Measurements from ENCODE around the gene SERPINB3. TPM values are rescaled to one million over a fixed set of nuclear protein-coding genes. Genes with fewer than 3 reads are reported as not detected.
"Not testable (repeated sequence)": the region's sequence is repeated elsewhere in the genome, so short reads cannot be mapped to it uniquely, and the experiment has no call there.

SERPINB3 gene
- total and polyA plus RNA-seq, 2 of the 8 experiments (the other 6 are each of a cell fraction or from before 2014, with no cell fraction given) = 0.17 to 0.18 TPM

- H3K14ac ChIP-seq (ENCODE audit: insufficient read length); FAIRE-seq; H3K4ac ChIP-seq (replicated peaks; ENCODE audit: insufficient read length, low read depth, low read length); H2BK12ac ChIP-seq (ENCODE audit: low read depth, low read length); H3K36me3 ChIP-seq (ENCODE audit: control insufficient read depth in 2 of 4, insufficient read depth in 4 of 4, low read length in 3 of 4); H4K20me1 ChIP-seq (replicated peaks in 1 of 2; ENCODE audit: control insufficient read depth in 1 of 2, insufficient read depth in 2 of 2, low read length in 2 of 2); H4K8ac ChIP-seq (ENCODE audit: extremely low read depth, insufficient read depth, low read length); H2BK15ac ChIP-seq (ENCODE audit: low read length); H2BK120ac ChIP-seq (replicated peaks; ENCODE audit: low read depth, low read length); H2BK20ac ChIP-seq (ENCODE audit: low read length); H3K56ac ChIP-seq (replicated peaks; ENCODE audit: insufficient read length, low read depth, low read length); H4K91ac ChIP-seq (replicated peaks; ENCODE audit: insufficient read length, low read length); H3K9ac ChIP-seq (replicated peaks in 1 of 4; ENCODE audit: extremely low read depth in 1 of 4, low read depth in 3 of 4, low read length in 3 of 4); H3K23me2 ChIP-seq (ENCODE audit: low read depth, low read length); H3K23ac ChIP-seq (ENCODE audit: insufficient read length); H3K79me2 ChIP-seq (ENCODE audit: control insufficient read depth in 1 of 2, insufficient read depth in 2 of 2, low read length in 2 of 2); H3K27me3 ChIP-seq (replicated peaks in 1 of 4; ENCODE audit: control insufficient read depth in 3 of 4, extremely low read depth in 1 of 4, insufficient read depth in 3 of 4, low read length in 3 of 4); H3K9me3 ChIP-seq (ENCODE audit: insufficient read depth in 2 of 2, low read depth in 1 of 2, low read length in 1 of 2); DNase-seq (ENCODE audit: low read depth in 1 of 2, low spot score in 2 of 2); H4K5ac ChIP-seq (ENCODE audit: insufficient read length, low read depth, low read length); H2AFZ ChIP-seq (ENCODE audit: low read length); POLR2A ChIA-PET (ENCODE audit: partially characterized antibody); H2BK5ac ChIP-seq (ENCODE audit: low read depth, low read length); H2AK5ac ChIP-seq (ENCODE audit: low read depth, low read length); H3K18ac ChIP-seq (ENCODE audit: extremely low read depth, low read length); H3K4me2 ChIP-seq (ENCODE audit: insufficient read depth in 1 of 2, low read depth in 2 of 2, low read length in 2 of 2); H3K4me3 ChIP-seq (ENCODE audit: extremely low read depth in 1 of 4, insufficient read depth in 2 of 4, low read depth in 3 of 4, low read length in 4 of 4); H3K27ac ChIP-seq (ENCODE audit: low read depth, low read length); H3K79me1 ChIP-seq (ENCODE audit: low read depth, low read length); H3K4me1 ChIP-seq (replicated peaks in 1 of 4; ENCODE audit: control insufficient read depth in 3 of 4, insufficient read depth in 4 of 4, low read length in 3 of 4): not testable (repeated sequence)
- 94% methylated on average over 4 of the region's 4 CpGs; no CpG with 5 or more reads in 1 of the 2 experiments for WGBS, 2 experiments (ENCODE audit: extremely low coverage in 1 of 2, insufficient coverage in 1 of 2, insufficient read length in 1 of 2, insufficient replicate concordance in 2 of 2, low coverage in 1 of 2, low lambda C conversion rate in 2 of 2, missing lambda C conversion rate in 1 of 2)
- CTCF ChIA-PET (ENCODE audit: partially characterized antibody) = interaction anchor here (0.7 to 1.8 kb wide), 2 partner anchors 23 to 141 kb away, joined by 3 to 6 read pairs; no protein-coding TSS in a partner anchor
Measured at GRCh38 chr18:63658920-63659319, 2.8 kb downstream of the SERPINB3 start.

DNA sequence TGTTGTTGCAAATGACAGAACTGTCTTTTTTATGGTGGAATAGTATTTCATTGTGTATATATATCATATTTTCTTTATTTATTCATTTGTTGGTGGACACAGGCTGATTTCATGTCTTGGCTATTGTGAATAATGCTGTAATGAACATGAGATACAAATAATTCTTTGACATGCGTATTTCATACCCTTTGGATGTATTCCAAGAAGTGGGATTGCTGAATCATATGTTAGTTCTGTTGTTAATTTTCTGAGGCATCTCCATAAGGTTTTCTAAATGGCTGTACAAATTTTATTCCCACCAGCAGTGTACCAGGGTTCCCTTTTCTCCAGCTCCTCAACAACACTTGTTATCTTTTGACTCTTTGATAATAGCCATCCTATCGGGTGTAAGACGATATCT lies 11.4 kb downstream of the SERPINB3 start:
- H3K79me2 ChIP-seq (ENCODE audit: control insufficient read depth in 1 of 2, insufficient read depth in 2 of 2, low read length in 2 of 2); H2AK5ac ChIP-seq (ENCODE audit: low read depth, low read length); H2BK20ac ChIP-seq (ENCODE audit: low read length); H4K91ac ChIP-seq (replicated peaks; ENCODE audit: insufficient read length, low read length); H3K4ac ChIP-seq (replicated peaks; ENCODE audit: insufficient read length, low read depth, low read length); FAIRE-seq; H2BK15ac ChIP-seq (ENCODE audit: low read length); H2BK5ac ChIP-seq (ENCODE audit: low read depth, low read length); H3K23ac ChIP-seq (ENCODE audit: insufficient read length); H3K36me3 ChIP-seq (ENCODE audit: control insufficient read depth in 2 of 4, insufficient read depth in 4 of 4, low read length in 3 of 4); H3K4me1 ChIP-seq (replicated peaks in 1 of 4; ENCODE audit: control insufficient read depth in 3 of 4, insufficient read depth in 4 of 4, low read length in 3 of 4); H2AFZ ChIP-seq (ENCODE audit: low read length); H3K14ac ChIP-seq (ENCODE audit: insufficient read length); H3K4me2 ChIP-seq (ENCODE audit: insufficient read depth in 1 of 2, low read depth in 2 of 2, low read length in 2 of 2); H3K18ac ChIP-seq (ENCODE audit: extremely low read depth, low read length); H4K20me1 ChIP-seq (replicated peaks in 1 of 2; ENCODE audit: control insufficient read depth in 1 of 2, insufficient read depth in 2 of 2, low read length in 2 of 2); DNase-seq (ENCODE audit: low read depth in 1 of 2, low spot score in 2 of 2); H3K27me3 ChIP-seq (replicated peaks in 1 of 4; ENCODE audit: control insufficient read depth in 3 of 4, extremely low read depth in 1 of 4, insufficient read depth in 3 of 4, low read length in 3 of 4); H3K4me3 ChIP-seq (ENCODE audit: extremely low read depth in 1 of 4, insufficient read depth in 2 of 4, low read depth in 3 of 4, low read length in 4 of 4); H3K56ac ChIP-seq (replicated peaks; ENCODE audit: insufficient read length, low read depth, low read length); H2BK120ac ChIP-seq (replicated peaks; ENCODE audit: low read depth, low read length); H3K79me1 ChIP-seq (ENCODE audit: low read depth, low read length); H2BK12ac ChIP-seq (ENCODE audit: low read depth, low read length); H3K9ac ChIP-seq (replicated peaks in 1 of 4; ENCODE audit: extremely low read depth in 1 of 4, low read depth in 3 of 4, low read length in 3 of 4); H4K5ac ChIP-seq (ENCODE audit: insufficient read length, low read depth, low read length); H3K23me2 ChIP-seq (ENCODE audit: low read depth, low read length); H3K9me3 ChIP-seq (ENCODE audit: insufficient read depth in 2 of 2, low read depth in 1 of 2, low read length in 1 of 2); H3K27ac ChIP-seq (ENCODE audit: low read depth, low read length); POLR2A ChIA-PET (ENCODE audit: partially characterized antibody); H4K8ac ChIP-seq (ENCODE audit: extremely low read depth, insufficient read depth, low read length): not testable (repeated sequence)
- 90% methylated on average over 3 of the region's 3 CpGs; no CpG with 5 or more reads in 1 of the 2 experiments for WGBS, 2 experiments (ENCODE audit: extremely low coverage in 1 of 2, insufficient coverage in 1 of 2, insufficient read length in 1 of 2, insufficient replicate concordance in 2 of 2, low coverage in 1 of 2, low lambda C conversion rate in 2 of 2, missing lambda C conversion rate in 1 of 2)
- CTCF ChIA-PET (ENCODE audit: partially characterized antibody) = interaction anchor here (0.7 to 1.1 kb wide), 3 partner anchors 9 to 197 kb away, joined by 3 to 5 read pairs (median 3); no protein-coding TSS in a partner anchor
